ENCODE data around the gene RS1. TPM values are rescaled to one million over a fixed set of nuclear protein-coding genes. Genes with fewer than 3 reads are reported as not detected.

Gene RS1
- total and polyA plus RNA-seq, 2 donors from 2014 or later = 0.44 TPM; not detected in 1

- DNase-seq = no peak
Observed at GRCh38 chrX:18654875-18655836, 16.8 kb downstream of the RS1 start.

DNA sequence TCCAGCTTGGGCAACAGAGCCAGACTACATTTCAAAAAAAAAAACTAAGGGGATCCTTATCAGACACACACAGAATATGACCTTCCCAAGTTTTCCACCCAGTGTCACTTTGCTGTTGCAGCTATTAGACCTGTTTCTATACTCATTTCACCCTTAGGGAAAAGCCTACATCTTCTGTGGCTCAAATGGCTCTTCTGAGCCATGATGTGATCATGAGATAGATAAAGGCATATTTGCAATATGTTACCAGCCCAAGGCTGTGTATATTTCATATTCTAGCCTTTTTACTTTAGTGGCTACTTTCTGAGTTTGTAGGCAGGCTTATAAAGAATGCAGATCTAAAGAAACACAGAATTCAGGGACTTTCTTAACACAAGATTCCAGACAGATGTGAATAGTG is 19.3 kb downstream of the RS1 start:
- no peak overlapping the region for H3K27ac ChIP-seq (ENCODE audit: low read depth in 2 of 2, low read length in 2 of 2)
- H3K9ac ChIP-seq (ENCODE audit: low read length in 3 of 3) = no peak overlapping the region
- FAIRE-seq (no peak), DNase-seq (no peak)
- H3K4me1 ChIP-seq (ENCODE audit: control insufficient read depth in 2 of 3, insufficient read depth in 2 of 3, low read depth in 1 of 3, low read length in 3 of 3) = no peaks in the 10 kb centered on the region
- H3K27me3 ChIP-seq (ENCODE audit: control insufficient read depth, insufficient read depth, low read length) = no peaks in the 10 kb centered on the region
- TF ChIP-seq, protein P1, sequence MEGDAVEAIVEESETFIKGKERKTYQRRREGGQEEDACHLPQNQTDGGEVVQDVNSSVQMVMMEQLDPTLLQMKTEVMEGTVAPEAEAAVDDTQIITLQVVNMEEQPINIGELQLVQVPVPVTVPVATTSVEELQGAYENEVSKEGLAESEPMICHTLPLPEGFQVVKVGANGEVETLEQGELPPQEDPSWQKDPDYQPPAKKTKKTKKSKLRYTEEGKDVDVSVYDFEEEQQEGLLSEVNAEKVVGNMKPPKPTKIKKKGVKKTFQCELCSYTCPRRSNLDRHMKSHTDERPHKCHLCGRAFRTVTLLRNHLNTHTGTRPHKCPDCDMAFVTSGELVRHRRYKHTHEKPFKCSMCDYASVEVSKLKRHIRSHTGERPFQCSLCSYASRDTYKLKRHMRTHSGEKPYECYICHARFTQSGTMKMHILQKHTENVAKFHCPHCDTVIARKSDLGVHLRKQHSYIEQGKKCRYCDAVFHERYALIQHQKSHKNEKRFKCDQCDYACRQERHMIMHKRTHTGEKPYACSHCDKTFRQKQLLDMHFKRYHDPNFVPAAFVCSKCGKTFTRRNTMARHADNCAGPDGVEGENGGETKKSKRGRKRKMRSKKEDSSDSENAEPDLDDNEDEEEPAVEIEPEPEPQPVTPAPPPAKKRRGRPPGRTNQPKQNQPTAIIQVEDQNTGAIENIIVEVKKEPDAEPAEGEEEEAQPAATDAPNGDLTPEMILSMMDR (IDR thresholded peaks at IDR 0.05; ENCODE audit: borderline replicate concordance, extremely low read depth, insufficient read depth) = no peak
- intact Hi-C loops (cut with DNase I) = no loop called here
- no peak overlapping the region for H3K4me3 ChIP-seq (ENCODE audit: low read length in 3 of 3)
- no peaks in the 10 kb centered on the region for H3K9me3 ChIP-seq (ENCODE audit: control insufficient read depth in 2 of 3, insufficient read depth in 1 of 3, low read length in 3 of 3)
- H3K36me3 ChIP-seq (ENCODE audit: control insufficient read depth in 2 of 3, insufficient read depth in 3 of 3, low read length in 3 of 3) = no peaks in the 10 kb centered on the region

More at GRCh38 chrX:18654875-18655836, 16.8 kb downstream of the RS1 start:
- Histone ChIP-seq H3K9ac (ENCODE audit: low read length in 3 of 3) (no peak overlapping the region), H3K36me3 (ENCODE audit: control insufficient read depth in 2 of 3, insufficient read depth in 3 of 3, low read length in 3 of 3) (no peaks in the 10 kb centered on the region), H3K27ac (ENCODE audit: low read depth in 2 of 2, low read length in 2 of 2) (no peak overlapping the region), H3K4me3 (ENCODE audit: low read length in 3 of 3) (no peak overlapping the region), H3K27me3 (ENCODE audit: control insufficient read depth, insufficient read depth, low read length) (no peaks in the 10 kb centered on the region), H3K4me1 (ENCODE audit: control insufficient read depth in 2 of 3, insufficient read depth in 2 of 3, low read depth in 1 of 3, low read length in 3 of 3) (no peaks in the 10 kb centered on the region), H3K9me3 (ENCODE audit: control insufficient read depth in 2 of 3, insufficient read depth in 1 of 3, low read length in 3 of 3) (no peaks in the 10 kb centered on the region)
- no peak for FAIRE-seq
- TF ChIP-seq, protein P1 (IDR thresholded peaks at IDR 0.05; ENCODE audit: borderline replicate concordance, extremely low read depth, insufficient read depth) = no peak
- intact Hi-C loops (cut with DNase I) = no loop called here

DNA sequence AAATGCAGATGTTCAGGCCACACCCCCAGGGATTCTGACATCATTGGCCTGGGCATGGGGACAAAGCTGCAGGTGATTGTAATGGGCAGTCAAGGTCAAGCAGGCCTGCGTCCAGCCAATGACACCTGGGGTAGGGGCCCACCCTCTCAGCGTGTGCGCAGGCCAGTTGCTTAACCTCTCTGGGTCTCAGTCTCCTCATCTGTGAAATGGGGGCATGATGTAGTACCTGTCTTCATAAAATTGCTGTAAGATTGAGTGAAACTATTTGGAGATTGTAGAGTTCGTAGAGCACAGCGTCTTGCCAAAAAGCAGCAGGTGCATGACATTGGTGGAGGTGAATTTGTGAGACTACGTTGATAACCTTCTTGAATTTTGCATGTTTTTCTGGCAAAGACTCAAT is 21.2 kb downstream of the RS1 start:
- Histone ChIP-seq H3K9ac (ENCODE audit: low read length in 3 of 3) (no peak overlapping the region), H3K36me3 (ENCODE audit: control insufficient read depth in 2 of 3, insufficient read depth in 3 of 3, low read length in 3 of 3) (no peaks in the 10 kb centered on the region), H3K9me3 (ENCODE audit: control insufficient read depth in 2 of 3, insufficient read depth in 1 of 3, low read length in 3 of 3) (no peaks in the 10 kb centered on the region), H3K4me3 (ENCODE audit: low read length in 3 of 3) (no peak overlapping the region), H3K27me3 (ENCODE audit: control insufficient read depth, insufficient read depth, low read length) (no peaks in the 10 kb centered on the region), H3K4me1 (ENCODE audit: control insufficient read depth in 2 of 3, insufficient read depth in 2 of 3, low read depth in 1 of 3, low read length in 3 of 3) (no peaks in the 10 kb centered on the region), H3K27ac (ENCODE audit: low read depth in 2 of 2, low read length in 2 of 2) (no peak overlapping the region)
- TF ChIP-seq, protein P1 (IDR thresholded peaks at IDR 0.05; ENCODE audit: borderline replicate concordance, extremely low read depth, insufficient read depth) = no peak
- intact Hi-C loops (cut with DNase I) = no loop called here
- DNase-seq = no peak
- FAIRE-seq = no peak
